Muscle layer of colon (tissue), 2 donors: ENCODE results near the gene SHROOM2.
"Not testable (repeated sequence)": the region's sequence is repeated elsewhere in the genome, so short reads cannot be mapped to it uniquely, and the experiment has no call there.

Experiments used
- H3K27ac ChIP-seq: one replicate; pipeline ENCODE4 v1.7.0; 2013; ENCODE audit warnings: low read depth, mild to moderate bottlenecking, low read length, moderate library complexity
- H3K27me3 ChIP-seq, 2 donors: one replicate each; pipeline ENCODE4 v1.7.0; 2013; ENCODE audit warnings: low read length in 2 of 2, mild to moderate bottlenecking in 2 of 2; ENCODE audit not compliant: insufficient read depth in 2 of 2, control insufficient read depth in 1 of 2
- H3K36me3 ChIP-seq: one replicate; pipeline ENCODE4 v1.7.0; 2013; ENCODE audit warnings: mild to moderate bottlenecking, low read length; ENCODE audit not compliant: insufficient read depth
- H3K4me1 ChIP-seq: one replicate; pipeline ENCODE4 v1.7.0; 2013; ENCODE audit warnings: mild to moderate bottlenecking, low read length; ENCODE audit not compliant: insufficient read depth
- H3K4me3 ChIP-seq, 2 donors: one replicate each; pipeline ENCODE4 v1.7.0; 2013; ENCODE audit warnings: low read length in 2 of 2, low read depth in 1 of 2, mild to moderate bottlenecking in 1 of 2, moderate library complexity in 1 of 2
- H3K9ac ChIP-seq: one replicate; pipeline ENCODE4 v1.7.0; 2013; ENCODE audit warnings: low read length
- H3K9me3 ChIP-seq: one replicate; pipeline ENCODE4 v1.7.0; 2013; ENCODE audit warnings: mild to moderate bottlenecking, low read length
- donor health status: abdominal sarcoma.
- donor health status: Adenocarcinoma of cecum.

SHROOM2 gene

GRCh38 chrX:9758021-9758638 lies 28.1 kb upstream of the SHROOM2 start:
- Histone ChIP-seq H3K9ac (no peak overlapping the region), H3K36me3 (no peaks in the 10 kb centered on the region), H3K27me3 (no peaks in the 10 kb centered on the region), H3K27ac (no peak overlapping the region), H3K4me3 (no peak overlapping the region), H3K4me1 (no peaks in the 10 kb centered on the region), H3K9me3 (no peaks in the 10 kb centered on the region)

DNA sequence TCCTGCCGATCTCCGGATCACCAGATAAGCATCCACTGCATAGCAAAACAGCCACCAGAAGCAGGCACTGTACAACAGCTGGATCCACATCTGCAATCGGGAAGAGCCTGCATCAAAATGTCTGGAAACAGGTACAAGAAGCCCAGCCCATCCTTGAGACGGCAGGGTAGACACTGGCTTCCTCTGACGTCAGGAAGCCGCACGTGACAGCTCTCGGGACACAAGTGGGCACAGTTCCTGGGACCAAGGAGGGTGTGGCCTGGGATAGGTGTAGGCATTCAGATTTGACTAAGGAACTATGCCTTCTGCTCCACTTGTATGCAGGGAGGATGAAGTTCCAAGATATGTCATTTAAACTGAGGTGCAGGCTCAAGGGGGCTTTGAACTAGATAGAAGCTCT lies 26.9 kb upstream of the SHROOM2 start:
- peaks cover 0 to 5% of the 10 kb centered on the region in 2 donors for H3K27me3 ChIP-seq
- H3K9me3 ChIP-seq: no peaks in the 10 kb centered on the region
- no peak overlapping the region for H3K27ac ChIP-seq
- no peaks in the 10 kb centered on the region for H3K4me1 ChIP-seq
- H3K36me3 ChIP-seq: no peaks in the 10 kb centered on the region
- H3K9ac ChIP-seq: no peak overlapping the region
- H3K4me3 ChIP-seq: no peak overlapping the region

DNA sequence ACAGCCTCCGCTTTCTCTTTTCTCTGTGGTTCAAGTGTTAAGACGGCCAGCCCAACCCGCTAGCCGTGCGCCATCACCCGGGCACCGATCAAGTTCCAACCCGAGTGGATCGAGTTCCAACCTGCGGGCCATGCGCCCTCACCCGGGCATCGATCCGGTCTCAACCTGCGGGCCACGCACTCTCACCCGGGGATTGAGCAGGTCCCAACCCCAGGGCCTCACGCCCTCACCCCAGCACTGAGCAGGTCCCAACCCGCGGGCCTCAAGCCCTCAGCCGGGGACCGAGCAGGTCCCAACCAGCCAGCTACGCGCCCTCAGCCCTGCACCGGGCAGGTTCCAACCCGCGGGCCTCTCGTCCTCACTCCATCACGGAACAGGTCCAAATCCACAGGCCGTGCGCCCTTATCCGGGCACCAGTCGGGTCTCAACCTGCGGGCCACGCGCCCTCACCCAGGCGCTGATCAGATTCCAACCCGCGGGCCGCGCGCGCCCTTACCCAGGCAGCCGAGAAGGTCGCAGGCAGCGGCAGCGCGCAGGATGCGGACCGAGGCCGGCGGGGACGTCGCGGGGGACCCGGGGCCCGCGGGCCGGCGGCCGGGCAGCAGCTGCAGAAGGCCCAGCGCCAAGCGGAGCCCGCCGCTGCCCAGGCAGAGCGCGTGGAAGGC lies 21.0 kb upstream of the SHROOM2 start:
- Histone ChIP-seq H3K36me3 (no peaks in the 10 kb centered on the region), H3K4me1 (no peaks in the 10 kb centered on the region), H3K9me3 (no peaks in the 10 kb centered on the region), H3K9ac (no peak overlapping the region), H3K27ac (no peak overlapping the region), H3K27me3 (peaks cover 0 to 16% of the 10 kb centered on the region in 2 donors), H3K4me3 (no peak overlapping the region)

- Histone ChIP-seq H3K9me3 (no peaks in the 10 kb centered on the region), H3K4me3 (no peak within 1 kb of the TSS), H3K27me3 (peaks cover 0 to 16% of the 10 kb centered on the region in 2 donors)
Measured at GRCh38 chrX:9765737-9766097, 20.5 kb upstream of the SHROOM2 start, which contains the start of gene GPR143. Gene GPR143, minus strand, starts transcription at chrX:9765847. Its CDS starts 30 bp downstream, at chrX:9765817.

DNA sequence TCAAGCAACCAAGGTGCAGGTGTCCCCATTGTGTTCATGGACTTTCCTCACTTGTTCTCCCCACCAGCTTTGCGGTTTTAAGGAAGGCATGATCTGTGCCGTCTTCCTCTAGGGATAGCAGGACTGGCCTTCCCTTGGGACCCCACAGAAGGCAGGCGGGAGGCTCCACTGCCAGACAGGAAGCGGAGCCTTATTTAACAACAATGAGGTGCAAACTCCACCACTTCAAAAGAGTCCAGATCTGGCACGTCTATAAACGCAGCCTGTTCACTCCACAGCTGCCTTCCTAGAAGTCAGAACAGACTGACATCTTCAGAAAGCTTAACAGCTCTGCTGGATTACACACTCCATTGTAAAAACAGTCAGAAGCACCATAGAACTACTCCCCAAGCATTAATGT lies 18.9 kb upstream of the SHROOM2 start:
- Histone ChIP-seq H3K9me3 (no peaks in the 10 kb centered on the region), H3K9ac (no peak overlapping the region), H3K36me3 (no peaks in the 10 kb centered on the region), H3K27ac (no peak overlapping the region), H3K4me3 (no peak overlapping the region), H3K4me1 (no peaks in the 10 kb centered on the region), H3K27me3 (peaks cover 0 to 16% of the 10 kb centered on the region in 2 donors)

More at GRCh38 chrX:9765737-9766097, 20.5 kb upstream of the SHROOM2 start, which contains the start of gene GPR143:
- H3K9ac ChIP-seq: no peak within 1 kb of the TSS
- no peak within 1 kb of the TSS for H3K27ac ChIP-seq
- H3K4me1 ChIP-seq: no peaks in the 10 kb centered on the region
- no peaks in the 10 kb centered on the region for H3K36me3 ChIP-seq

GRCh38 chrX:9768321-9768839 lies 17.8 kb upstream of the SHROOM2 start:
- H3K9me3 ChIP-seq, H3K9ac ChIP-seq, H3K4me1 ChIP-seq, H3K36me3 ChIP-seq, H3K4me3 ChIP-seq, H3K27ac ChIP-seq: not testable (repeated sequence)
- peaks cover 0 to 16% of the 10 kb centered on the region in 2 donors for H3K27me3 ChIP-seq

GRCh38 chrX:9770319-9770718 lies 15.9 kb upstream of the SHROOM2 start:
- Histone ChIP-seq H3K4me1 (no peaks in the 10 kb centered on the region), H3K36me3 (no peaks in the 10 kb centered on the region), H3K27me3 (peaks cover 0 to 6% of the 10 kb centered on the region in 2 donors), H3K9me3 (no peaks in the 10 kb centered on the region), H3K9ac (no peak overlapping the region), H3K27ac (no peak overlapping the region), H3K4me3 (no peak overlapping the region)

- Histone ChIP-seq H3K9ac (no peak overlapping the region), H3K4me3 (no peak overlapping the region), H3K4me1 (no peaks in the 10 kb centered on the region), H3K27me3 (no peaks in the 10 kb centered on the region), H3K27ac (no peak overlapping the region), H3K36me3 (no peaks in the 10 kb centered on the region), H3K9me3 (no peaks in the 10 kb centered on the region)
Measured at GRCh38 chrX:9772943-9773342, 13.3 kb upstream of the SHROOM2 start.

DNA sequence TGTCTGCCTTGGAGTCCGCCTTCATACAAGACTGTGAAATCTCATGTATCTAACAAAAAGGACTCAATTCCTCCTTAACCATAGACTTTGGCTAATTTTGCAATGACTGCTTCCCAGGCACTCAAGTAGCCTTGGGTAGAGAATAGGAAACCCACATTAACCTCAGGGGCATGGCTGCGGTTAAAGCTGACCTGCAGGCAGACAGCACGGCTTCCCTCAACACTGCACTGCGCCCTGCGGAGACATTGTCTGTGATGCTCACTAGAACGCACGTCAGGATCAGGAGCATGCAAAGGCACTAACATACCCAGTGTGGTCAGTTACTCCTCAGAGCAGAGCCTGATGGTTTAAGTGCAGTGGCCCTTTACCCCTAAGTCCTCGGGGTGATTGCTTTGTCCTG lies 10.3 kb upstream of the SHROOM2 start:
- Histone ChIP-seq H3K27me3 (no peaks in the 10 kb centered on the region), H3K4me1 (no peaks in the 10 kb centered on the region), H3K9me3 (no peaks in the 10 kb centered on the region), H3K27ac (no peak overlapping the region), H3K4me3 (no peak overlapping the region), H3K36me3 (no peaks in the 10 kb centered on the region), H3K9ac (no peak overlapping the region)

- H3K4me3 ChIP-seq: no peak overlapping the region
- H3K36me3 ChIP-seq: no peaks in the 10 kb centered on the region
- H3K27me3 ChIP-seq: no peaks in the 10 kb centered on the region
- no peaks in the 10 kb centered on the region for H3K4me1 ChIP-seq
- no peaks in the 10 kb centered on the region for H3K9me3 ChIP-seq
- H3K9ac ChIP-seq: no peak overlapping the region
- H3K27ac ChIP-seq: no peak overlapping the region
Measured at GRCh38 chrX:9781941-9782340, 4.3 kb upstream of the SHROOM2 start.

- Histone ChIP-seq H3K4me1 (no peaks in the 10 kb centered on the region), H3K27ac (no peak overlapping the region), H3K9ac (no peak overlapping the region), H3K36me3 (no peaks in the 10 kb centered on the region), H3K27me3 (peaks cover 5 to 15% of the 10 kb centered on the region in 2 donors), H3K9me3 (no peaks in the 10 kb centered on the region), H3K4me3 (no peak overlapping the region)
Measured at GRCh38 chrX:9784332-9784731, 1.9 kb upstream of the SHROOM2 start.
